Measurements from ENCODE around the gene PRAC1.

Gene PRAC1

DNA sequence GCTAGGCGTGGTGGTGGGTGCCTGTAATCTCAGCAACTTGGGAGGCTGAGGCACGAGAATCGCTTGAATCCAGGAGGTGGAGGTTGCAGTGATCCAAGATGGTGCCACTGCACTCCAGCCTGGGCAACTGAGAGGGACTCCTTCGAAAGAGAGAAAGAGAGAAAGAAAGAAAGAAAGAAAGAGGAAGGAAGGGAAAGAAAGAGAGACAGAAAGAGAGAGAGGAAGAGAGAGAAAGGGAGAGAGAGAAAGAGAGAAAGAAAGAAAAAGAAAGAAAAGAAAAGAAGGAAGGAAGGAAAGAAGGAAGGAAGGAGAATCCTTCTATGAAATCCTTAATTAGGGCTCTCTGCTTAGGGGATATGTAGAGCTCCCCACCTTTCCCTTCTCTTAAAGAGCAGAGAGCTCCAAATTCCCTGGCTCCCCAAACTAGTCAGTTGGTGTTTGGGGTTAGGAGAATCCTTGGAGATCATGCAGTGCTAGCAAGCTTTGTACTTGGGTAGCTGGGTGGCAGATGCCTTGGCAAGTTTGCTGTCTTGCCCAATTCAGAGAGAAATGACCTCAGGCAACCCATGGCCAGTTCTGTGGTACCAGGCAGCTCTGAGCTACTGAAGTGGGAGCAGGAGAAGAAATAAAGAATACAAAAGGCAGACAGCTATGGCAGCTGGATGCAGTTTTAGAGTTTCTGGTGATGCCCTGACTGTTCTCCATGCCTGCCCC, 15.2 kb upstream of the PRAC1 start:
- TF ChIP-seq FOXM1 (IDR thresholded peaks at IDR 0.05; ENCODE audit: borderline replicate concordance, low read depth) (no peak), CEBPB (IDR thresholded peaks at IDR 0.05) (no peak), TAF1 (IDR thresholded peaks at IDR 0.05; ENCODE audit: low read depth) (no peak), TEAD4 (IDR thresholded peaks at IDR 0.05) (no peak), REST (IDR thresholded peaks at IDR 0.05; ENCODE audit: low read depth) (no peak), USF1 (IDR thresholded peaks at IDR 0.05) (no peak), RAD21 (IDR thresholded peaks at IDR 0.05; ENCODE audit: low read depth) (no peak), NFIC (IDR thresholded peaks at IDR 0.05) (no peak), EGR1 (IDR thresholded peaks at IDR 0.05) (no peak), CREB1 (IDR thresholded peaks at IDR 0.05; ENCODE audit: low read depth) (no peak), ZBTB7A (IDR thresholded peaks at IDR 0.05; ENCODE audit: low read depth) (no peak), TCF12 (IDR thresholded peaks at IDR 0.05; ENCODE audit: low read depth) (no peak), EP300 (IDR thresholded peaks at IDR 0.05; ENCODE audit: borderline replicate concordance) (no peak)
- TF ChIP-seq, protein P1, sequence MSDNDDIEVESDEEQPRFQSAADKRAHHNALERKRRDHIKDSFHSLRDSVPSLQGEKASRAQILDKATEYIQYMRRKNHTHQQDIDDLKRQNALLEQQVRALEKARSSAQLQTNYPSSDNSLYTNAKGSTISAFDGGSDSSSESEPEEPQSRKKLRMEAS (IDR thresholded peaks at IDR 0.05), result no peak

GRCh38 chr17:48735062-48735351, 12.7 kb upstream of the PRAC1 start:
- TF ChIP-seq USF1 (IDR thresholded peaks at IDR 0.05) (no peak), TEAD4 (IDR thresholded peaks at IDR 0.05) (no peak), EGR1 (IDR thresholded peaks at IDR 0.05) (no peak), CEBPB (IDR thresholded peaks at IDR 0.05) (no peak), RAD21 (IDR thresholded peaks at IDR 0.05; ENCODE audit: low read depth) (no peak), EP300 (IDR thresholded peaks at IDR 0.05; ENCODE audit: borderline replicate concordance) (no peak), YY1 (IDR thresholded peaks at IDR 0.05; ENCODE audit: low read depth) (no peak)

DNA sequence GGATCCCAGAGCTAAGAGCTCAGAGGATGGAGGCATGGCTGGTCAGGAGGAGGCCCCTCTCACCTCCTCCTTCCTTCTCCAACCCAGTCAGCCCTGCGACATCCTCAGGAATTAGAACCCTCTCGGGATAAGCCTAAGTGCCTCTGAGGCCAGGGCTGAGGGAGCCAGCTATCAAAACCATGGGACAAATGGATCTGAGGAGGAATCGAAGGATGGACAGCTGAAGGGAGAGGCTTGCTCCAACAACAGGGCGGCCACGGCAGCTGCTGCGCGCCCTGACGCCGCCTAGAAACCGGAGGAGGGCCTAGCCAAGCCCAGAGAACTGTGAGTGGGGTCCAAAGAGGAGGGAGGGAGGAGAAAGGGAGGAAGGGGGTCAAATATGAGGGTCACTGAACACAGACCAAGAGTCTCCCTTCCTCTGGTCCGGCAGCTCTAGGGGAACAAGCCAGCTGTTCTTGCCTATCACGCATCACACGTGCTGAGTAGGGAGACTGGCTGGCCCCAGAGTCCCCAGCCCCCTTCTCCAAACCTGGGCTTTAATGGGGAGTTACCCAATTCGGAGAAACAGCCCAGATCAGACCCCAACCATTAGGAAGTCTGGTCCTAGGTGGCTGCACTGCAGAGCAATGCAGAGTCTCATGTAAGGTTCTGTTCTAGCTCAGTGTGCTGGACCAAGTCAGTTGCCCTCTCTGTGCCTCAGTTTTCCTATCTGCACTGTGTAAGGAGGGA, 12.2 kb upstream of the PRAC1 start:
- TF ChIP-seq USF1 (IDR thresholded peaks at IDR 0.05) (no peak), FOXM1 (IDR thresholded peaks at IDR 0.05; ENCODE audit: borderline replicate concordance, low read depth) (no peak), YY1 (IDR thresholded peaks at IDR 0.05; ENCODE audit: low read depth) (no peak), EP300 (IDR thresholded peaks at IDR 0.05; ENCODE audit: borderline replicate concordance) (no peak), TAF1 (IDR thresholded peaks at IDR 0.05; ENCODE audit: low read depth) (no peak), NFIC (IDR thresholded peaks at IDR 0.05) (no peak), TEAD4 (IDR thresholded peaks at IDR 0.05) (no peak), EGR1 (IDR thresholded peaks at IDR 0.05) (no peak), CEBPB (IDR thresholded peaks at IDR 0.05) (no peak)

GRCh38 chr17:48733632-48734328, 11.5 kb upstream of the PRAC1 start:
- TF ChIP-seq CREB1 (IDR thresholded peaks at IDR 0.05; ENCODE audit: low read depth) (no peak), NFIC (IDR thresholded peaks at IDR 0.05) (no peak), TAF1 (IDR thresholded peaks at IDR 0.05; ENCODE audit: low read depth) (no peak), REST (IDR thresholded peaks at IDR 0.05; ENCODE audit: low read depth) (no peak), ZBTB7A (IDR thresholded peaks at IDR 0.05; ENCODE audit: low read depth) (no peak), RAD21 (IDR thresholded peaks at IDR 0.05; ENCODE audit: low read depth) (no peak), TCF12 (IDR thresholded peaks at IDR 0.05; ENCODE audit: low read depth) (no peak), TEAD4 (IDR thresholded peaks at IDR 0.05) (no peak), FOXM1 (IDR thresholded peaks at IDR 0.05; ENCODE audit: borderline replicate concordance, low read depth) (no peak), USF1 (IDR thresholded peaks at IDR 0.05) (no peak), EP300 (IDR thresholded peaks at IDR 0.05; ENCODE audit: borderline replicate concordance) (no peak), YY1 (IDR thresholded peaks at IDR 0.05; ENCODE audit: low read depth) (no peak), EGR1 (IDR thresholded peaks at IDR 0.05) (no peak), CEBPB (IDR thresholded peaks at IDR 0.05) (no peak)
- TF ChIP-seq, protein P1 (IDR thresholded peaks at IDR 0.05), result no peak
